BJ (cell line): ENCODE results near the gene ACBD4. TPM values are rescaled to one million over a fixed set of nuclear protein-coding genes. Genes with fewer than 3 reads are reported as not detected.

Experiments
- CTCF ChIA-PET: fragments of 350-600 bp; formaldehyde crosslinking; extraction: SDS; loops from one replicate; lab custom pipeline; 2021; ENCODE audit warnings: antibody characterized with exemption, inconsistent platforms; lab: Yijun Ruan, JAX
- POLR2A ChIA-PET: fragments of 300-600 bp; sonication (Branson Sonifier 250); formaldehyde crosslinking; extraction: SDS; loops from one replicate; lab custom pipeline; 2021; ENCODE audit warnings: antibody characterized with exemption; lab: Charles Lee
- DNase-seq: peaks from one replicate; pipeline ENCODE4 v3.0.0-alpha.2; 2011; ENCODE audit warnings: low read depth
- H3K27me3 ChIP-seq: 2 replicates; pipeline ENCODE4 v1.6.0; 2011; ENCODE audit warnings: low read length; ENCODE audit not compliant: control insufficient read depth, insufficient read depth
- H3K36me3 ChIP-seq: 2 replicates; pipeline ENCODE4 v1.5.1; 2011; ENCODE audit warnings: low read length; ENCODE audit not compliant: control insufficient read depth, insufficient read depth
- H3K4me3 ChIP-seq: 2 replicates; pipeline ENCODE4 v1.5.1; 2011; ENCODE audit warnings: low read depth, mild to moderate bottlenecking, control low read depth, low read length
- CTCF ChIP-seq: IDR thresholded peaks from 2 replicates; pipeline ENCODE4 v1.5.1; 2011; ENCODE audit warnings: low read depth, mild to moderate bottlenecking, control low read depth, inconsistent platforms, low read length, moderate library complexity; ENCODE audit not compliant: insufficient read depth
- polyA minus RNA-seq: library from RNA; depleted of rRNA, polyadenylated mRNA; stranded (reverse); fragments of >200 nt; gene quantifications from 2 replicates; pipeline ENCODE4 v1.2.3, GENCODE V29; 2011; rRNA and poly(A)+ RNA removed
- polyA plus RNA-seq: library from polyadenylated mRNA; depleted of rRNA; stranded (reverse); fragments of >200 nt; gene quantifications from 2 replicates; pipeline ENCODE4 v1.2.3, GENCODE V29; 2011; rRNA removed

The ACBD4 gene
- polyA plus RNA-seq: 5.4 and 7.3 TPM in 2 replicates
- polyA minus RNA-seq: 3.0 and 4.2 TPM in 2 replicates

GRCh38 chr17:45135192-45135977 is at the start of gene ACBD4:
Gene ACBD4 (plus strand): TSS chr17:45135687. CDS start chr17:45136145, 458 bp downstream.
- no peaks in the 10 kb centered on the region for H3K36me3 ChIP-seq
- DNase-seq: peak; percentile 79
- ChIA-PET POLR2A (interaction anchor here (0.6 kb wide), 3 partner anchors 8 to 17 kb away, joined by 3 to 10 read pairs (median 7); partner anchors contain the start of gene HEXIM1), CTCF (interaction anchor here (0.6 to 7.3 kb wide), 91 partner anchors 9 to 363 kb away, joined by 3 to 204 read pairs (median 6); partner anchors contain the start of genes DCAKD, EFTUD2, FMNL1 and HEXIM1)
- H3K27me3 ChIP-seq: no peaks in the 10 kb centered on the region
- peak; percentile 100 for TF ChIP-seq CTCF
- peak within 1 kb of the TSS; percentile 83 for H3K4me3 ChIP-seq

- no peak for TF ChIP-seq CTCF
- ChIA-PET POLR2A (no interaction called here), CTCF (interaction anchor here (1.8 kb wide), 1 partner anchor 49 kb away, joined by 7 read pairs; the partner anchor contains the start of gene ACBD4)
- Histone ChIP-seq H3K36me3 (peaks cover 16% of the 10 kb centered on the region), H3K4me3 (no peak overlapping the region), H3K27me3 (no peaks in the 10 kb centered on the region)
- no peak for DNase-seq
Measured at GRCh38 chr17:45086391-45086790, 49.1 kb upstream of the ACBD4 start.

GRCh38 chr17:45086865-45087503 is 48.5 kb upstream of the ACBD4 start:
- TF ChIP-seq CTCF: no peak
- POLR2A ChIA-PET: no interaction called here
- Histone ChIP-seq H3K4me3 (no peak overlapping the region), H3K36me3 (peaks cover 13% of the 10 kb centered on the region), H3K27me3 (no peaks in the 10 kb centered on the region)
- CTCF ChIA-PET: interaction anchor here (1.4 to 1.8 kb wide), 3 partner anchors 9 to 48 kb away, joined by 4 to 7 read pairs (median 7); partner anchors contain the start of gene ACBD4
- no peak for DNase-seq

- no peaks in the 10 kb centered on the region for H3K27me3 ChIP-seq
- ChIA-PET POLR2A (no interaction called here), CTCF (interaction anchor here (0.9 to 1.8 kb wide), 4 partner anchors 8 to 48 kb away, joined by 3 to 7 read pairs (median 6); partner anchors contain the start of gene ACBD4)
- no peak for TF ChIP-seq CTCF
- no peak overlapping the region for H3K4me3 ChIP-seq
- no peak for DNase-seq
- H3K36me3 ChIP-seq: peaks cover 14% of the 10 kb centered on the region
Measured at GRCh38 chr17:45087504-45087975, 47.9 kb upstream of the ACBD4 start.
